ENCODE measurements around the gene LRMDA. TPM values are rescaled to one million over a fixed set of nuclear protein-coding genes. Genes with fewer than 3 reads are reported as not detected.

The LRMDA gene
- total and polyA plus RNA-seq, 2 of the 13 experiments (the other 11 are each of a cell fraction or from before 2014, with no cell fraction given) = 13.4 to 22.0 TPM

DNA sequence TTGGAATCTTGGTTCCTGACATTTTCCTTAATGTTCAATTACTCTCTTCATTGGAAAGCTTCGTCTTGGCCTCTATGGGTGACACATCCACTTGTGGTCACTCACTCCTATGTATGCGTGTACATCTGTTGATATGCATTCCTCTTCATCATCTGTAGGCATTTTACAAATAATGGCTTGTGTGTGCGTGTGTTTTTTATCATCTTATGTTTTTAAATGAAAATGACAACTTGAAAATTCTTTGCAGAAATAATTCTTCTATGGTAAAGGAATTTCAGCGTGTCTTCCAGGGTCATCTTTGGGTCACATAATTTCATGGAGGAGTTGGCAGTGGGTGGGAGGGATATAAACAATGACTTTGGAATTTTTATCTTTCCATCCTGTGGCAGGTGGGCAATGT, 925.1 kb downstream of the LRMDA start (continued):
- TF ChIP-seq, protein P1, sequence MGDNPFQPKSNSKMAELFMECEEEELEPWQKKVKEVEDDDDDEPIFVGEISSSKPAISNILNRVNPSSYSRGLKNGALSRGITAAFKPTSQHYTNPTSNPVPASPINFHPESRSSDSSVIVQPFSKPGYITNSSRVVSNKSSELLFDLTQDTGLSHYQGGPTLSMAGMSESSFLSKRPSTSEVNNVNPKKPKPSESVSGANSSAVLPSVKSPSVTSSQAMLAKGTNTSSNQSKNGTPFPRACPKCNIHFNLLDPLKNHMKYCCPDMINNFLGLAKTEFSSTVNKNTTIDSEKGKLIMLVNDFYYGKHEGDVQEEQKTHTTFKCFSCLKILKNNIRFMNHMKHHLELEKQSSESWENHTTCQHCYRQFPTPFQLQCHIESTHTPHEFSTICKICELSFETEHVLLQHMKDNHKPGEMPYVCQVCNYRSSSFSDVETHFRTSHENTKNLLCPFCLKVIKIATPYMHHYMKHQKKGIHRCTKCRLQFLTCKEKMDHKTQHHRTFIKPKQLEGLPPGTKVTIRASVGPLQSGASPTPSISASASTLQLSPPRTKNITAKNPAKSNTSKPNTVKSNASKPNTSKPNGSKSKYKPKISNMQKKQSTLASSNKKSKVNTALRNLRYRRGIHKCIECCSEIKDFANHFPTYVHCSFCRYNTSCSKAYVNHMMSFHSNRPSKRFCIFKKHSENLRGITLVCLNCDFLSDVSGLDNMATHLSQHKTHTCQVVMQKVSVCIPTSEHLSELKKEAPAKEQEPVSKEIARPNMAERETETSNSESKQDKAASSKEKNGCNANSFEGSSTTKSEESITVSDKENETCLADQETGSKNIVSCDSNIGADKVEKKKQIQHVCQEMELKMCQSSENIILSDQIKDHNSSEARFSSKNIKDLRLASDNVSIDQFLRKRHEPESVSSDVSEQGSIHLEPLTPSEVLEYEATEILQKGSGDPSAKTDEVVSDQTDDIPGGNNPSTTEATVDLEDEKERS (CRISPR knock-in tag; IDR thresholded peaks at IDR 0.05) = no peak

DNA sequence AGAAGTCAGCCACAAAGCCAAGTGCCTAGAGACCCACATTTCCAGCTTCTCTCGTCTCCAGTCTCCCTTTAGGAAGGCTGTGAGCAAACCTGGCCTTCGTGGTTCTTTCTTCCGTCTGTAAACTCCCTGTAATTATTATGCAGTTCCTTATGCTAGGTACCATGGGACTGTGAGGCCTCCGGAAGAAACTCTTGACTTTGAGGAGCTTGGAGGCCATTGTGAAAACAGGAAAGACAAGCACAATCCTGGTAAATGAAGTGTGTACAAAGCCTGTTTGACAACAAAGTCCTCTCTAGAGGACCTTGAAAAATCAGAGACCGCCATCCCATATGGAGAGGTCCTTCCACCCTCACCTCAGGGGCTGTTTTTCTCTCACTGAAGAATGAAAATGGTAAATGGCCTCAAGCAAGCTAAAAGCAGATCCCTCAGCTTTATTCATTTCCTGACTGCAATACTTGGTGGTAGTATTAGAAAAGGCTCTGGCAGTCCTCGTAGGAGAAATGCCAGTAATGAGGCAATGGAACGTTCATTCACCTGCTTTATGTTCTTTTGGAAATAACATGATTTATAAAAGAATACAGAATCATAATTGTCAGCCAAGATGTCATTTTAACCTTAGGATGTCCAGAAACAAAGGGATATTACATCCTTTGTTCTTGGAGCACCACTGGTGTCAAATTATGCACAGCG, 926.4 kb downstream of the LRMDA start:
- 83% methylated on average over 8 of the region's 8 CpGs for WGBS (ENCODE audit: low lambda C conversion rate)
- FAIRE-seq (no peak), ATAC-seq (peak; percentile 44; the same call in 2 of the 3 replicates), DNase-seq (ENCODE audit: low spot score) (no peak)
- no TSS peak for BruUV-seq (replicated peaks)
- Histone ChIP-seq H3K4me1 (ENCODE audit: insufficient read depth, low read length) (peaks cover 12% of the 10 kb centered on the region), H3K4me2 (ENCODE audit: low read depth, low read length) (no peak overlapping the region), H3K27me3 (ENCODE audit: control insufficient read depth in 1 of 2, insufficient read depth in 2 of 2, low read length in 2 of 2) (no peaks in the 10 kb centered on the region), H2AFZ (ENCODE audit: low read length) (no peak overlapping the region), H3K4me3 (replicated peaks in 1 of 3; ENCODE audit: insufficient read depth in 1 of 3, low read depth in 2 of 3, low read length in 3 of 3) (no peak overlapping the region), H3K79me2 (ENCODE audit: insufficient read depth, low read length) (no peaks in the 10 kb centered on the region), H4K20me1 (ENCODE audit: insufficient read depth, low read length) (no peaks in the 10 kb centered on the region), H3K36me3 (replicated peaks in 1 of 2; ENCODE audit: control insufficient read depth in 1 of 2, insufficient read depth in 2 of 2, low read length in 2 of 2) (no peaks in the 10 kb centered on the region), H3K9me3 (ENCODE audit: low read length) (no peaks in the 10 kb centered on the region), H3K9ac (ENCODE audit: insufficient read depth, low read depth, low read length) (no peak overlapping the region), H3K27ac (ENCODE audit: extremely low read length, insufficient read depth, low read length) (peak overlapping the region; percentile 13)
- in situ Hi-C loops (cut with HindIII; ENCODE audit: extremely low pct_ligation_motif_present, low pct_unique_long_range_greater_than_20kb) (no loop called here), intact Hi-C loops (cut with micrococcal nuclease; ENCODE audit: unreplicated experiment) (no loop called here)
- ChIA-PET POLR2A (no interaction called here), CTCF (ENCODE audit: low intra/inter-chr PET ratio, low total read pairs) (no interaction called here)
- TF ChIP-seq TEAD3 (CRISPR knock-in tag; optimal IDR thresholded peaks at IDR 0.05; ENCODE audit: borderline replicate concordance) (no peak), CHD4 (IDR thresholded peaks at IDR 0.05; ENCODE audit: borderline replicate concordance, low read length) (no peak), SALL2 (CRISPR knock-in tag; IDR thresholded peaks at IDR 0.05) (no peak)
- TF ChIP-seq, protein P2, sequence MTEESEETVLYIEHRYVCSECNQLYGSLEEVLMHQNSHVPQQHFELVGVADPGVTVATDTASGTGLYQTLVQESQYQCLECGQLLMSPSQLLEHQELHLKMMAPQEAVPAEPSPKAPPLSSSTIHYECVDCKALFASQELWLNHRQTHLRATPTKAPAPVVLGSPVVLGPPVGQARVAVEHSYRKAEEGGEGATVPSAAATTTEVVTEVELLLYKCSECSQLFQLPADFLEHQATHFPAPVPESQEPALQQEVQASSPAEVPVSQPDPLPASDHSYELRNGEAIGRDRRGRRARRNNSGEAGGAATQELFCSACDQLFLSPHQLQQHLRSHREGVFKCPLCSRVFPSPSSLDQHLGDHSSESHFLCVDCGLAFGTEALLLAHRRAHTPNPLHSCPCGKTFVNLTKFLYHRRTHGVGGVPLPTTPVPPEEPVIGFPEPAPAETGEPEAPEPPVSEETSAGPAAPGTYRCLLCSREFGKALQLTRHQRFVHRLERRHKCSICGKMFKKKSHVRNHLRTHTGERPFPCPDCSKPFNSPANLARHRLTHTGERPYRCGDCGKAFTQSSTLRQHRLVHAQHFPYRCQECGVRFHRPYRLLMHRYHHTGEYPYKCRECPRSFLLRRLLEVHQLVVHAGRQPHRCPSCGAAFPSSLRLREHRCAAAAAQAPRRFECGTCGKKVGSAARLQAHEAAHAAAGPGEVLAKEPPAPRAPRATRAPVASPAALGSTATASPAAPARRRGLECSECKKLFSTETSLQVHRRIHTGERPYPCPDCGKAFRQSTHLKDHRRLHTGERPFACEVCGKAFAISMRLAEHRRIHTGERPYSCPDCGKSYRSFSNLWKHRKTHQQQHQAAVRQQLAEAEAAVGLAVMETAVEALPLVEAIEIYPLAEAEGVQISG (CRISPR knock-in tag; IDR thresholded peaks at IDR 0.05) = no peak
- TF ChIP-seq, protein P3, sequence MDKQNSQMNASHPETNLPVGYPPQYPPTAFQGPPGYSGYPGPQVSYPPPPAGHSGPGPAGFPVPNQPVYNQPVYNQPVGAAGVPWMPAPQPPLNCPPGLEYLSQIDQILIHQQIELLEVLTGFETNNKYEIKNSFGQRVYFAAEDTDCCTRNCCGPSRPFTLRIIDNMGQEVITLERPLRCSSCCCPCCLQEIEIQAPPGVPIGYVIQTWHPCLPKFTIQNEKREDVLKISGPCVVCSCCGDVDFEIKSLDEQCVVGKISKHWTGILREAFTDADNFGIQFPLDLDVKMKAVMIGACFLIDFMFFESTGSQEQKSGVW (CRISPR knock-in tag; IDR thresholded peaks at IDR 0.05; ENCODE audit: borderline replicate concordance) = no peak
- TF ChIP-seq, protein P4, sequence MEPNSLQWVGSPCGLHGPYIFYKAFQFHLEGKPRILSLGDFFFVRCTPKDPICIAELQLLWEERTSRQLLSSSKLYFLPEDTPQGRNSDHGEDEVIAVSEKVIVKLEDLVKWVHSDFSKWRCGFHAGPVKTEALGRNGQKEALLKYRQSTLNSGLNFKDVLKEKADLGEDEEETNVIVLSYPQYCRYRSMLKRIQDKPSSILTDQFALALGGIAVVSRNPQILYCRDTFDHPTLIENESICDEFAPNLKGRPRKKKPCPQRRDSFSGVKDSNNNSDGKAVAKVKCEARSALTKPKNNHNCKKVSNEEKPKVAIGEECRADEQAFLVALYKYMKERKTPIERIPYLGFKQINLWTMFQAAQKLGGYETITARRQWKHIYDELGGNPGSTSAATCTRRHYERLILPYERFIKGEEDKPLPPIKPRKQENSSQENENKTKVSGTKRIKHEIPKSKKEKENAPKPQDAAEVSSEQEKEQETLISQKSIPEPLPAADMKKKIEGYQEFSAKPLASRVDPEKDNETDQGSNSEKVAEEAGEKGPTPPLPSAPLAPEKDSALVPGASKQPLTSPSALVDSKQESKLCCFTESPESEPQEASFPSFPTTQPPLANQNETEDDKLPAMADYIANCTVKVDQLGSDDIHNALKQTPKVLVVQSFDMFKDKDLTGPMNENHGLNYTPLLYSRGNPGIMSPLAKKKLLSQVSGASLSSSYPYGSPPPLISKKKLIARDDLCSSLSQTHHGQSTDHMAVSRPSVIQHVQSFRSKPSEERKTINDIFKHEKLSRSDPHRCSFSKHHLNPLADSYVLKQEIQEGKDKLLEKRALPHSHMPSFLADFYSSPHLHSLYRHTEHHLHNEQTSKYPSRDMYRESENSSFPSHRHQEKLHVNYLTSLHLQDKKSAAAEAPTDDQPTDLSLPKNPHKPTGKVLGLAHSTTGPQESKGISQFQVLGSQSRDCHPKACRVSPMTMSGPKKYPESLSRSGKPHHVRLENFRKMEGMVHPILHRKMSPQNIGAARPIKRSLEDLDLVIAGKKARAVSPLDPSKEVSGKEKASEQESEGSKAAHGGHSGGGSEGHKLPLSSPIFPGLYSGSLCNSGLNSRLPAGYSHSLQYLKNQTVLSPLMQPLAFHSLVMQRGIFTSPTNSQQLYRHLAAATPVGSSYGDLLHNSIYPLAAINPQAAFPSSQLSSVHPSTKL (CRISPR knock-in tag; IDR thresholded peaks at IDR 0.05) = peak; percentile 37; the same call in 1 of the 2 replicates

Measured in HepG2 (cell line).